ENCODE data around the gene ADAM10.

ADAM10 gene

GRCh38 chr15:58561321-58561720, 188.2 kb downstream of the ADAM10 start:
- H3K36me3 ChIP-seq, result no peaks in the 10 kb centered on the region
- no peaks in the 10 kb centered on the region for H3K9me3 ChIP-seq
- no peaks in the 10 kb centered on the region for H3K4me1 ChIP-seq (ENCODE audit: control insufficient read depth in 1 of 2, insufficient read depth in 1 of 2, low read depth in 1 of 2, low read length in 1 of 2)
- H3K27ac ChIP-seq, result no peak overlapping the region
- no peaks in the 10 kb centered on the region for H3K27me3 ChIP-seq
- no peak overlapping the region for H3K4me3 ChIP-seq (ENCODE audit: low read depth in 1 of 2, low read length in 1 of 2)
- TF ChIP-seq, protein P1, sequence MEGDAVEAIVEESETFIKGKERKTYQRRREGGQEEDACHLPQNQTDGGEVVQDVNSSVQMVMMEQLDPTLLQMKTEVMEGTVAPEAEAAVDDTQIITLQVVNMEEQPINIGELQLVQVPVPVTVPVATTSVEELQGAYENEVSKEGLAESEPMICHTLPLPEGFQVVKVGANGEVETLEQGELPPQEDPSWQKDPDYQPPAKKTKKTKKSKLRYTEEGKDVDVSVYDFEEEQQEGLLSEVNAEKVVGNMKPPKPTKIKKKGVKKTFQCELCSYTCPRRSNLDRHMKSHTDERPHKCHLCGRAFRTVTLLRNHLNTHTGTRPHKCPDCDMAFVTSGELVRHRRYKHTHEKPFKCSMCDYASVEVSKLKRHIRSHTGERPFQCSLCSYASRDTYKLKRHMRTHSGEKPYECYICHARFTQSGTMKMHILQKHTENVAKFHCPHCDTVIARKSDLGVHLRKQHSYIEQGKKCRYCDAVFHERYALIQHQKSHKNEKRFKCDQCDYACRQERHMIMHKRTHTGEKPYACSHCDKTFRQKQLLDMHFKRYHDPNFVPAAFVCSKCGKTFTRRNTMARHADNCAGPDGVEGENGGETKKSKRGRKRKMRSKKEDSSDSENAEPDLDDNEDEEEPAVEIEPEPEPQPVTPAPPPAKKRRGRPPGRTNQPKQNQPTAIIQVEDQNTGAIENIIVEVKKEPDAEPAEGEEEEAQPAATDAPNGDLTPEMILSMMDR (IDR thresholded peaks at IDR 0.05), result no peak

- H3K27ac ChIP-seq, result no peak overlapping the region
- H3K4me1 ChIP-seq (ENCODE audit: control insufficient read depth in 1 of 2, insufficient read depth in 1 of 2, low read depth in 1 of 2, low read length in 1 of 2), result no peaks in the 10 kb centered on the region
- no peak overlapping the region for H3K4me3 ChIP-seq (ENCODE audit: low read depth in 1 of 2, low read length in 1 of 2)
- H3K36me3 ChIP-seq, result no peaks in the 10 kb centered on the region
- TF ChIP-seq, protein P1 (IDR thresholded peaks at IDR 0.05), result no peak
- no peaks in the 10 kb centered on the region for H3K27me3 ChIP-seq
- no peaks in the 10 kb centered on the region for H3K9me3 ChIP-seq
Observed at GRCh38 chr15:58559904-58560588, 189.5 kb downstream of the ADAM10 start.

GRCh38 chr15:58558777-58559176, 190.7 kb downstream of the ADAM10 start:
- no peaks in the 10 kb centered on the region for H3K9me3 ChIP-seq
- no peak overlapping the region for H3K27ac ChIP-seq
- no peaks in the 10 kb centered on the region for H3K27me3 ChIP-seq
- TF ChIP-seq, protein P1 (IDR thresholded peaks at IDR 0.05), result no peak
- no peak overlapping the region for H3K4me3 ChIP-seq (ENCODE audit: low read depth in 1 of 2, low read length in 1 of 2)
- H3K36me3 ChIP-seq, result no peaks in the 10 kb centered on the region
- H3K4me1 ChIP-seq (ENCODE audit: control insufficient read depth in 1 of 2, insufficient read depth in 1 of 2, low read depth in 1 of 2, low read length in 1 of 2), result no peaks in the 10 kb centered on the region

- no peak overlapping the region for H3K4me3 ChIP-seq (ENCODE audit: low read depth in 1 of 2, low read length in 1 of 2)
- TF ChIP-seq, protein P1 (IDR thresholded peaks at IDR 0.05), result no peak
- H3K36me3 ChIP-seq, result no peaks in the 10 kb centered on the region
- no peaks in the 10 kb centered on the region for H3K9me3 ChIP-seq
- no peak overlapping the region for H3K27ac ChIP-seq
- H3K4me1 ChIP-seq (ENCODE audit: control insufficient read depth in 1 of 2, insufficient read depth in 1 of 2, low read depth in 1 of 2, low read length in 1 of 2), result peaks cover 8 to 9% of the 10 kb centered on the region in 2 experiments
- no peaks in the 10 kb centered on the region for H3K27me3 ChIP-seq
Observed at GRCh38 chr15:58556541-58556940, 193.0 kb downstream of the ADAM10 start.

DNA sequence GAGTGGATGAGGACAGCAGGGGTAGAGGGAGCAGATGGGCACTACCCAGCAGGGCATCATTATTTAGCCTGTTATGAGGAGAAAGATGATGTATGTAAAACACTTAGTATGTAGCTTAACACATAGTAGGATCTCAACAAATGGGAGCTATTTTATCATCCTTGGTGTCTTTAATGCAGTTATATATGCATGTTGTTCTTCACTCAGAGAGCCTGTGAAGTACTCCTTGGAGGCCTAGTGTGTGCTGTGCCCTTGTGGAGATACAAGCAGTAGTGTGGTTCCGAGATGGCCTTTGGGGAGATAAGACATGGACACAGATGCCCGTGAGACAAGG, 193.5 kb downstream of the ADAM10 start:
- Histone ChIP-seq H3K9me3 (no peaks in the 10 kb centered on the region), H3K4me1 (ENCODE audit: control insufficient read depth in 1 of 2, insufficient read depth in 1 of 2, low read depth in 1 of 2, low read length in 1 of 2) (peaks cover 12 to 15% of the 10 kb centered on the region in 2 experiments), H3K27me3 (no peaks in the 10 kb centered on the region), H3K27ac (no peak overlapping the region), H3K4me3 (ENCODE audit: low read depth in 1 of 2, low read length in 1 of 2) (no peak overlapping the region), H3K36me3 (no peaks in the 10 kb centered on the region)
- TF ChIP-seq, protein P1 (IDR thresholded peaks at IDR 0.05), result no peak

All from neutrophil (primary cell).